T follicular helper cell (primary cell): ENCODE results near the gene CCDC91.

Source experiments
- DNase-seq: peaks from one replicate; pipeline ENCODE4 v3.0.0-alpha.2; 2020; ENCODE audit warnings: low read depth

The CCDC91 gene

DNA sequence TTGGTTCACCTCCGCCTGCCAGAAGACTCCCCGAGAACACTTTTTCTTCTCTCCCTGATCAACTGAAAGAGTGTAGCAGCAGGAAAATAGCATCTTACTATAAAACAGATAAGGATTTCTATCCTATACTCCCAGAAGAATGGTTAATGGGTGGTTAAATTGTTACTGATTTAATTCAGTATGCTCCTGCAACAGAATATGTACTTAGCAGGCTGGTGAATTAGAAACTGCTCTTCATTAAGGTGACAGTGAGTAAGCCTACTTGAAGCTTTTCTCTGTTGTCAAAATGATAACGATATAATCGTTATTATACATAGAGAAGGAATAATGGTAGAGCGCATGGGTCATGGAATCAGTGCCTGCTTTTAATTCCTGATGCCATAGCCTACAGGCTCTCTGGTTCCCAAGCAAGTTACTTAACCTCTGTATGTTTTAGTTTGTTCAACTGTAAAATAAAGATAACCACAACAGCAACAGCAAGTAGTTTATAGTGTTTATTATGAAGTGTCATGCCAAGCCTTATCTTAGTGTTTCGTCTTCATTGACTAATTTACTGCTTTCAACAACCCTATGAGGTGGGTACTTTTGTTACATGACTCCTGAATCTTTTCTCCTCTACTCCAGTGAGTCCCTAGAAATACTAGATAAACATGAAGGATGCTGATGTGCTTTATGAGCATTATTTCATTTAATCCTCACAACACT is 392.6 kb downstream of the CCDC91 start:
- no peak for DNase-seq

GRCh38 chr12:28583701-28584261 is 393.5 kb downstream of the CCDC91 start:
- DNase-seq = no peak

GRCh38 chr12:28585146-28585545 is 394.9 kb downstream of the CCDC91 start:
- DNase-seq = no peak

- no peak for DNase-seq
Measured at GRCh38 chr12:28586481-28586880, 396.2 kb downstream of the CCDC91 start.

DNA sequence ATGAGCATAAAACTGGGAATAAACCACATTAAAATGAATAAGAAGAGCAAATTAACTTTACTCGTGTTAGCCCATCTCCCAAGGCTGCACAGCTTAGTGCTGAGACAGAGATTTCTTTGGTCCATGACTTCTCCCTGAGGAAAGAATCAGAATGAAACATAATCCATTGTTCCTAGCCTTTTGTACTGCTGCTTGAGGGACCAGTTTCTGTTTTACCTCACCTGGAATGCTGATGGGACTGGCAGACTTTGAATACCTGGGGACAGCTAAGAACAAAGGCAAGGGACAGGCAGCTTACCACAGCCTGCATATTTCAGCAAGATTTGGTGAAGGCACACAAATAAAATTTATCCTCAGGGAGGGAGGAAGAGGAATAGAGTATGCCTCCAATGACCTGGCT is 401.6 kb downstream of the CCDC91 start:
- no peak for DNase-seq
